K562 (cell line): ENCODE measurements around the gene SETDB2. TPM values are rescaled to one million over a fixed set of nuclear protein-coding genes. Genes with fewer than 3 reads are reported as not detected.
A peak's percentile ranks its signal among the peaks of the same experiment; 100 is the strongest.

ENCODE experiments used
- ARID2 ChIP-seq: fragments of 450-650 bp; IDR thresholded peaks from 2 replicates; pipeline ENCODE4 v1.6.1; 2017; ENCODE audit warnings: antibody characterized with exemption, mild to moderate bottlenecking
- BHLHE40 ChIP-seq: IDR thresholded peaks from 2 replicates; pipeline ENCODE4 v1.6.1; 2011; ENCODE audit warnings: low read length, improper control_type of control experiment
- CBFA2T3 ChIP-seq: fragments of 450-650 bp; IDR thresholded peaks from 2 replicates; pipeline ENCODE4 v1.6.1; 2017
- CEBPG ChIP-seq, 3 experiments: fragments of 200-800 bp in 1 of 3; sonication (Bioruptor generic) in 1 of 3; sonication (generic) in 1 of 3; formaldehyde crosslinking in 1 of 3; IDR thresholded peaks in 2 of 3; conservative IDR thresholded peaks in 1 of 3; 2 replicates each; pipeline versions ENCODE4 v1.6.1 to v1.8.0; 2016 to 2022; ENCODE audit warnings: missing compliant biosample characterization in 2 of 3, missing genetic modification characterization in 2 of 3, mild to moderate bottlenecking in 1 of 3, missing genetic modification reagents in 1 of 3
- GABPA ChIP-seq: fragments of 200-800 bp; sonication (Bioruptor generic); conservative IDR thresholded peaks from 2 replicates; pipeline ENCODE4 v1.6.1; 2016; ENCODE audit warnings: low read depth, missing genetic modification characterization, missing compliant biosample characterization
- HDAC3 ChIP-seq: fragments of 450-650 bp; IDR thresholded peaks from 2 replicates; pipeline ENCODE4 v1.6.1; 2018; ENCODE audit warnings: borderline replicate concordance, mild to moderate bottlenecking, moderate library complexity; ENCODE audit not compliant: partially characterized antibody
- HMG20B ChIP-seq: fragments of 250-450 bp; sonication (Bioruptor Pico); IDR thresholded peaks from 2 replicates; pipeline ENCODE4 v1.5.0; 2021; ENCODE audit warnings: mild to moderate bottlenecking
- KAT2B ChIP-seq: IDR thresholded peaks from one replicate; pipeline ENCODE4 v1.6.1; 2012; ENCODE audit warnings: low read depth, mild to moderate bottlenecking, control low read depth, inconsistent platforms, low read length, moderate library complexity
- KDM5B ChIP-seq: fragments of 200-600 bp; sonication (generic); IDR thresholded peaks from 2 replicates; pipeline ENCODE4 v1.6.1; 2012; ENCODE audit warnings: low read depth, mild to moderate bottlenecking, moderate library complexity, low read length, control low read depth, inconsistent platforms; ENCODE audit not compliant: insufficient replicate concordance
- MAFK ChIP-seq: IDR thresholded peaks from 2 replicates; pipeline ENCODE4 v1.6.1; 2011; ENCODE audit warnings: low read length, improper control_type of control experiment
- MAZ ChIP-seq, 2 experiments: fragments of 450-650 bp in 1 of 2; sonication (generic) in 1 of 2; formaldehyde crosslinking; IDR thresholded peaks in 1 of 2; conservative IDR thresholded peaks in 1 of 2; 2 replicates each; pipeline versions ENCODE4 v1.4.0 to v1.5.0; 2020; ENCODE audit warnings: mild to moderate bottlenecking in 1 of 2, missing genetic modification reagents in 1 of 2
- MBD2 ChIP-seq: sonication (generic); IDR thresholded peaks from 2 replicates; pipeline ENCODE4 v1.6.1; 2016; ENCODE audit warnings: low read depth, borderline replicate concordance
- MYC ChIP-seq, 2 experiments: fragments of 250-450 bp in 1 of 2; sonication (Bioruptor Pico) in 1 of 2; IDR thresholded peaks; 2 replicates each; pipeline versions ENCODE4 v1.5.1 to v1.6.1; 2012 to 2021; ENCODE audit warnings: low read depth in 2 of 2, borderline replicate concordance in 1 of 2, improper control_type of control experiment in 1 of 2, low read length in 1 of 2, mild to moderate bottlenecking in 1 of 2, moderate library complexity in 1 of 2
- SMAD4 ChIP-seq: fragments of 250-450 bp; sonication (Bioruptor Pico); conservative IDR thresholded peaks from 2 replicates; pipeline ENCODE4 v1.8.0; 2021; ENCODE audit warnings: inconsistent platforms, mild to moderate bottlenecking, moderate library complexity
- SMARCC2 ChIP-seq: fragments of 450-650 bp; IDR thresholded peaks from 2 replicates; pipeline ENCODE4 v1.6.1; 2017; ENCODE audit warnings: antibody characterized with exemption, moderate library complexity, mild to moderate bottlenecking, low read depth
- ZNF212 ChIP-seq: fragments of 450-650 bp; formaldehyde crosslinking; IDR thresholded peaks from 2 replicates; pipeline ENCODE4 v1.4.0; 2020; ENCODE audit warnings: mild to moderate bottlenecking
- ZNF444 ChIP-seq: fragments of 250-450 bp; sonication (Bioruptor Pico); IDR thresholded peaks from 2 replicates; pipeline ENCODE4 v1.4.0; 2020; ENCODE audit warnings: mild to moderate bottlenecking, moderate library complexity
- ZNF589 ChIP-seq: fragments of 200-800 bp; sonication (Bioruptor generic); IDR thresholded peaks from 2 replicates; pipeline ENCODE4 v1.6.1; 2016; ENCODE audit warnings: low read depth, missing genetic modification characterization, missing compliant biosample characterization
- polyA plus RNA-seq, 8 experiments: library from polyadenylated mRNA; depleted of rRNA in 4 of 8; stranded (reverse) in 5 of 8; unstranded in 3 of 8; fragments of >200 nt; fragmentation: Nextera tagmentation in 2 of 8; fragmentation: Illumina TruSeq in 1 of 8; extraction: Ambion mirVana in 2 of 8; extraction: Trizol in 1 of 8; gene quantifications; 2 replicates each; pipeline versions ENCODE4 v1.2.1 to v1.2.3, GENCODE V29; 2011 to 2014; ENCODE audit warnings: inconsistent platforms in 1 of 8, missing spikeins in 1 of 8
- total RNA-seq, 7 experiments: library from RNA; depleted of rRNA in 6 of 7; stranded (reverse); fragments of >200 nt in 6 of 7; fragmentation: Illumina TruSeq in 2 of 7; extraction: Trizol in 2 of 7; gene quantifications; 2 replicates each; pipeline versions ENCODE4 v1.2.1 to v1.2.3, GENCODE V29; 2011 to 2021; ENCODE audit warnings: low replicate concordance in 1 of 7
- TF ChIP-seq, protein P1 (sequence below): sonication (generic); formaldehyde crosslinking; IDR thresholded peaks from 2 replicates; pipeline ENCODE4 v1.8.1; 2023; ENCODE audit warnings: mild to moderate bottlenecking, missing genetic modification reagents
- TF ChIP-seq, protein P2 (sequence below): IDR thresholded peaks from 2 replicates; pipeline ENCODE4 v1.6.1; 2011; ENCODE audit not compliant: insufficient read length; ENCODE audit errors: extremely low read depth
- TF ChIP-seq, protein P3 (sequence below): sonication (generic); formaldehyde crosslinking; IDR thresholded peaks from 2 replicates; pipeline ENCODE4 v1.5.0; 2020; ENCODE audit warnings: missing genetic modification reagents
- TF ChIP-seq, protein P4 (sequence below), 2 experiments: fragments of 250-450 bp in 1 of 2; fragments of 450-650 bp in 1 of 2; sonication (Bioruptor Pico) in 1 of 2; IDR thresholded peaks; 2 replicates each; pipeline versions ENCODE4 v1.6.1 to v1.8.0; 2016 to 2021; ENCODE audit warnings: mild to moderate bottlenecking in 2 of 2, moderate library complexity in 2 of 2, missing compliant biosample characterization in 1 of 2, missing genetic modification characterization in 1 of 2

The SETDB2 gene
- total and polyA plus RNA-seq, 9 of the 15 experiments (the other 6 are each of a cell fraction or from before 2014, with no cell fraction given), result 1.0 to 9.0 (median 6.1) TPM

DNA sequence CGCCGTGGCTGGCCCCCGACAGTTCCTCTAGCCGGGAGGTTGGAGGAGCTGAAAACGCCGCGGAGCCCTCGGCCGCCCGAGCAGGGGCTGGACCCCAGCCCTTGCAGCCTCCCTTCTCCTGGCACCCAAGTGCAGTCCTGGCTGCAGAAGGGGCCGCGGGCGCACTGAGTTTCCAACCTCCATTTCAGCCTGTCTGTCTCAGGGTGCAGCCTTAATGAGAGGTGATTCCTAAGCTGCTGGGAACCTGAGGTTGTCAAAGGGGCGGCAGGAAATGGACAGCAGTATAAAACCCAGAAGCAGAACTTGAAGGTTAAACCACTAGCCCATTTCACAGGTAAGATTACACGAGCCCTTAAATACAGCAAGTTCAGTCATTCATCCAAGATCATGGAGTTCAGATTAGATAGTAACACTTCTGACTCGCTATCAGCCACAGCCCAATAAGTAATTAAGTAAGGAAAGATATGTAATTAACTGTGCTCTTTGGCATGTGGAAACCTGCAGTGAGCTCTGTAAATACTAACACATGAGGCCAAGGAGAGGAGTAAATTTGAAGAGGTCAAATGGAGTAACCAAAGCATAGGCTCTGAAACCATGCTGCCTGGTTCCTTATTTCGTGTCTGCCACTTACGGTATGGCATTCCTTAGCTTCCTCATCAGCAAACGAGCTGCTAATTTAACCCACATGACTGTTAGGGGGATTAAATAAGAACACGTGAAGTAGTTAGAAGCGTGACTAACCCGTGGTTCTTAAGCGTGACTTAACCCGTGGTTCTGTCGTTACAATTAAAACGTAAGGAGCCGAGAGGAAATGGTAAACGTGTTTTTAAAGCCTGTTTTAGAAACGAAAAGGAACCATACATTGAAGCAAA, 686 bp downstream of the SETDB2 start (continued):
- TF ChIP-seq, protein P1, sequence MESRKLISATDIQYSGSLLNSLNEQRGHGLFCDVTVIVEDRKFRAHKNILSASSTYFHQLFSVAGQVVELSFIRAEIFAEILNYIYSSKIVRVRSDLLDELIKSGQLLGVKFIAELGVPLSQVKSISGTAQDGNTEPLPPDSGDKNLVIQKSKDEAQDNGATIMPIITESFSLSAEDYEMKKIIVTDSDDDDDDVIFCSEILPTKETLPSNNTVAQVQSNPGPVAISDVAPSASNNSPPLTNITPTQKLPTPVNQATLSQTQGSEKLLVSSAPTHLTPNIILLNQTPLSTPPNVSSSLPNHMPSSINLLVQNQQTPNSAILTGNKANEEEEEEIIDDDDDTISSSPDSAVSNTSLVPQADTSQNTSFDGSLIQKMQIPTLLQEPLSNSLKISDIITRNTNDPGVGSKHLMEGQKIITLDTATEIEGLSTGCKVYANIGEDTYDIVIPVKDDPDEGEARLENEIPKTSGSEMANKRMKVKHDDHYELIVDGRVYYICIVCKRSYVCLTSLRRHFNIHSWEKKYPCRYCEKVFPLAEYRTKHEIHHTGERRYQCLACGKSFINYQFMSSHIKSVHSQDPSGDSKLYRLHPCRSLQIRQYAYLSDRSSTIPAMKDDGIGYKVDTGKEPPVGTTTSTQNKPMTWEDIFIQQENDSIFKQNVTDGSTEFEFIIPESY (CRISPR knock-in tag), result no peak
- TF ChIP-seq ARID2, result no peak
- TF ChIP-seq, protein P2, sequence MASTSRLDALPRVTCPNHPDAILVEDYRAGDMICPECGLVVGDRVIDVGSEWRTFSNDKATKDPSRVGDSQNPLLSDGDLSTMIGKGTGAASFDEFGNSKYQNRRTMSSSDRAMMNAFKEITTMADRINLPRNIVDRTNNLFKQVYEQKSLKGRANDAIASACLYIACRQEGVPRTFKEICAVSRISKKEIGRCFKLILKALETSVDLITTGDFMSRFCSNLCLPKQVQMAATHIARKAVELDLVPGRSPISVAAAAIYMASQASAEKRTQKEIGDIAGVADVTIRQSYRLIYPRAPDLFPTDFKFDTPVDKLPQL, result no peak
- TF ChIP-seq, protein P3, sequence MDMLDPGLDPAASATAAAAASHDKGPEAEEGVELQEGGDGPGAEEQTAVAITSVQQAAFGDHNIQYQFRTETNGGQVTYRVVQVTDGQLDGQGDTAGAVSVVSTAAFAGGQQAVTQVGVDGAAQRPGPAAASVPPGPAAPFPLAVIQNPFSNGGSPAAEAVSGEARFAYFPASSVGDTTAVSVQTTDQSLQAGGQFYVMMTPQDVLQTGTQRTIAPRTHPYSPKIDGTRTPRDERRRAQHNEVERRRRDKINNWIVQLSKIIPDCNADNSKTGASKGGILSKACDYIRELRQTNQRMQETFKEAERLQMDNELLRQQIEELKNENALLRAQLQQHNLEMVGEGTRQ (CRISPR knock-in tag), result no peak
- no peak for TF ChIP-seq ZNF212 (CRISPR knock-in tag)
- TF ChIP-seq SMAD4 (CRISPR knock-in tag), result no peak
- TF ChIP-seq MYC (IDR thresholded peaks at IDR 0.05; ENCODE audit: low read depth, low read length), result no peak; the same call in none of the 2 replicates
- no peak for TF ChIP-seq MYC (CRISPR knock-in tag; IDR thresholded peaks at IDR 0.05; ENCODE audit: borderline replicate concordance, low read depth)
- no peak for TF ChIP-seq MAFK
- no peak for TF ChIP-seq ZNF444 (CRISPR knock-in tag)
- no peak for TF ChIP-seq CBFA2T3
- TF ChIP-seq SMARCC2, result no peak
- no peak for TF ChIP-seq HDAC3
- TF ChIP-seq BHLHE40, result peak; percentile 55; the same call in 1 of the 2 replicates
- TF ChIP-seq ZNF589, result 0 out of 2 replicates have a peak, but pooled peaks have one; percentile 20
- TF ChIP-seq, protein P4, sequence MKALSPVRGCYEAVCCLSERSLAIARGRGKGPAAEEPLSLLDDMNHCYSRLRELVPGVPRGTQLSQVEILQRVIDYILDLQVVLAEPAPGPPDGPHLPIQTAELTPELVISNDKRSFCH (CRISPR knock-in tag; IDR thresholded peaks at IDR 0.05), result no peak
- TF ChIP-seq, protein P4 (tag; IDR thresholded peaks at IDR 0.05), result no peak
- peak; percentile 3 for TF ChIP-seq KDM5B
- no peak for TF ChIP-seq KAT2B
- no peak for TF ChIP-seq HMG20B
- TF ChIP-seq MBD2, result no peak
- TF ChIP-seq GABPA (tag), result no peak; the same call in none of the 2 replicates
- no peak for TF ChIP-seq MAZ (CRISPR knock-in tag; conservative IDR thresholded peaks at IDR 0.05 in 1 of 2, IDR thresholded peaks at IDR 0.05 in 1 of 2)
- TF ChIP-seq CEBPG (CRISPR knock-in tag; IDR thresholded peaks at IDR 0.05), result no peak
- no peak for TF ChIP-seq CEBPG (tag; conservative IDR thresholded peaks at IDR 0.05 in 1 of 2, IDR thresholded peaks at IDR 0.05 in 1 of 2)
